Hematopoietic multipotent progenitor cell treated with erythropoietin and hydrocortisone succinate and interleukin-3 and kit ligand, for 6 days (in vitro differentiated cells): ENCODE data around the gene BCL2.

Experiments used
- DNase-seq: peaks from one replicate; pipeline ENCODE4 v3.0.0-alpha.2; 2015

BCL2 gene

DNA sequence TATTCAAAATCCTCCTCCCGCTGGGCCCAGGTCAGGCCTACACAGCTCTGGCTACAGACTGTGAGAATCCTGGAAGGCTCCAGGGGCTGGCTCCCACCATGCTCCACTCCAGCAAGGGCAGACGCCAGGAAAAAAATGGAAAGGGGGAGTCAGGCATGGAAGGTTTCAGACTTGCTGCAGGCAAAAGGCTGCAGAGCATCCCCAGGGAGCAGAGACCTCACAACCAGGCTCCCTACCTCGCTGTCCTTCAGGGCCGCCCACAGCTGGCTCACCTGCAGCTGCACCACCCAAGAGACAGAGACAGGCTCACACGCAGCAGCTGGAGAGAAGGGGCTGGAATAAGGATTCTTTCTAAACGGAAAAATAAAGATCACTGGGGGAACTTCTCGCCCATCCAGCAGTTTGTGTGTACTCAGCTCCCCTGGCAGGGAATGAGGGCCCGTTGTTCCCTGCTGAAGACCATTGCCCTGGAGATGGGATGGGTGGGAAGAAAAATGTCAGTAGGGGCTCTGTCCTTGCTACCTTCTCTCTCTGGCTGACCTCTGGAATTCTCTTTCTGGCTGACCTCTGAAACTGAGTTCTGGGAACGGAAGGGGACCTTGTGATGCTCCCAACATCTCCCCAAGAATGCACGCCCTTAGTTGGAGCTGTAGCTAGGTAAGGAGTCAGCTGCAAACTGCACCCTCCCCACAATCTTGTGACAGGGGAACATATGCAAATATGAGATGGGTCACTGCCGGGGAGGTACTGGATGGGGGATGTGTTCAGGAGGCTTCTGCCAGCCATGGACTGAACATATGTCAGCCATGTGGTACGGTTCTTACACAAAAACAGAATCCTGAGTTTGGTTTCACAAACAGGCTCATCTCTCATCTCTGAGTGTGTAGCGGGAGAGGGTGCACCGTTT is 34.5 kb downstream of the BCL2 start:
- no peak for DNase-seq

DNA sequence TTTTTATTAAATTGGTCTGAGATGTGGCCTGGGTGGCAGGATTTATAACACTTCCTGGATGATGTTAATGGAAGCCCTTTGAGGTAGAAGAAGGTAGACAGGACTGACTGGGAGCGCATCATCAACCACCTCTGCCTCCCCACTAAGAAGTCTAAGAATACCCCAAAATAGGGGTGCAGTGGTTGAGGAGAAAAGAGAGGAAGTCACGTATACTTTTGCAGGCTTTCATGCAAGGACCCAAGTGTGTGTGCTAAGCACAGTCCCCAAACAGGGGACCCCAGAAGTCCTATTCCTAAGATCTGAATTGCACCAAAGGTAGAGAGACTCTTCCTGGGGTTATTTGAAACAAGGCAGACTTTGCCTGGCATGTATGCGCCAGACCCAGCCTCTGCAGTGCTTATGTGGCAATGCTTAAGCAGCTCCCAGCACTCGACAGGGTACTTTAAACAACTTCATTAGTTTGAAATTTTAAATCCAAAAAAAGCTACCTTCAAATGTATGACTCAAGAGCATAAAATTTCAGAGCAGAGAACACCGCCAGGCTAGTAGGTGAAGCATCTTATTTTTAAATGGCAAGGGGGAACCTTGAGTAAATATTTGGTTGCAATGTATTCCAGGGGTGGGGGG is 35.3 kb downstream of the BCL2 start:
- DNase-seq = no peak

DNA sequence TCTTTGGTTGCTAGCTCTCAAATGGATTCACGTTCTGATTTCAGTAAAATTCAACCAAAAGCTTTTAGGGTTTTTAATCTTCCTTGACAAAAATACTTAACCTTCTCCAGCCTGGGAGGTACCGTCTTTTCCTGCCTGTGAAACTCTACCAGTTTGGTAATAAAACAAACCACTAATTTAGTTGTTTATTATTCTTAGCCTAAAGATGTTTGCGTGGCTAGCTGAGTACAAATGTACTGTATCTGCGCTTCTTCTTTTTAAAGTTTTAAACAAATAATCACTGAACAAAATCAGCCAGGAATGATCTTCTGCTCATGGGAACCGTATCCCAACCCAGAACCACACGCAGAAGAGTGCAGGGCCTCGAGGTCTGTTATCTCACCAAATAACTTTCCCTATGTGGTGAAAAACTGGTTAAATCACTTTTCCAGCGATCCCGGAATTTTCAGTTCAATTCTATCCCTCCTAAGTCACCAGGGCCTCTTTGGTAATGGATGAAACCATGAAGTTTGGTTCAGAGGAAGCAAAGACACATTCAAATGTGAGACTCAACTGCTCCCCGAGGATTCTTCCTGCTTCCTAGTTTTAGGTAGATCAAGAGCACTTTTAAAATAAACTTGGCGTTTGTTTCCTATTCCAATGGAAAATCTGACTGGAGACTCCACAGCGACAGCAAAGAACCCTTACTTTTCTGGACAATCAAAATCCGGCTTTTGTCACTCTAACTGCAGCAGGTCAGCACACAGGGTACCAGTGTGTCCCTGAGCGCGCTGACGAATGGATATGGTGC is 36.1 kb downstream of the BCL2 start:
- no peak for DNase-seq

DNA sequence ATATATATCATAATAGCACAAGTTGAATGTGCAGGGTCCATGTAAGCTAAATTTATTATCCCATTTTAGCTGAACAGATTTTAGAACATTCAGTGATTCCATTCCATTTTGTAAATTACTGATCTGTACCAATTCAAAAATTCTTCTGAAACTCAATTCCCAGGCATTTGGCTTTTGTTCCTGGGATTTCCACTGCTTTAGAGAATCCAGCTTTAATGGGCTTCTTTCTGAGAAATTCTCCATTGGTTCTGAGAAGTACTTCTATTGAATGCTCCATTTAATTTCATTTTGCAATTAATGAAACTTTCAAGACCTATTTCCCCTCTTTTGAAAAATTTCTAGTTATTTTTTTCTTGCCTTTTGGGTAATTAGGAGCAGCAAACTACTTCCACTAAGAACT is 36.8 kb downstream of the BCL2 start:
- no peak for DNase-seq

DNA sequence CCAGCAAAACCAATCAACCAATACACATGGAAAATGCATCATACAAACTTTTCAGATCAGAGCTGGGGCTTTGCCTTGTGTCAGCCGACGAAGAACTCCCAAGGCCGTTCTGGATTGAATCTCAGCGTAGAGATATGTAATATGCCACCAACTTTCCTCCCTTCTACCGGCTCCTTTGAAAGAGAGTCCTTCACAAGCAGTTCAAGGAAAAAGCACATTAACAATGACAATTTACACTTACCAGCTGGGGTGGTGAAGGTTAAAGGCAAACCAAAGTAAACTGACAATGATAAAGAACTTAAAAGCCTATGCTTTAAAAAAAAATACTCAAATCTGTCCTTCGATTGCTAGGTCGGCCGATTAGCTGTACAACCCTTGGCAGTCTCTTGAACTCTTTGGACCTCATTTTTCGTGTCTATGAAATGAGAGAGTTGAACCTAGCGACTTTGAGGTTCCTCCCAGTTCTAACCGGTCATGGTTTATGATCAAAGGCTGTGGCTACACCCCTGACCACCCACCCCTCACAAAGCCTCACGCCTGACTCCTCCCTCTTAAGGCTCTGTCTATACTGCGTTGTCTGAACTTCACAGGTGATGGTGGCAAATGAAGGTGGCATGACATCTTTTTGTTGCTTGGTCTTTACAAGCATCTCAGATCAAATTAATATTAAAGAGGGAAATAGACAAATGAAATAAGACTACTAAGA is 46.2 kb downstream of the BCL2 start:
- DNase-seq = no peak

DNA sequence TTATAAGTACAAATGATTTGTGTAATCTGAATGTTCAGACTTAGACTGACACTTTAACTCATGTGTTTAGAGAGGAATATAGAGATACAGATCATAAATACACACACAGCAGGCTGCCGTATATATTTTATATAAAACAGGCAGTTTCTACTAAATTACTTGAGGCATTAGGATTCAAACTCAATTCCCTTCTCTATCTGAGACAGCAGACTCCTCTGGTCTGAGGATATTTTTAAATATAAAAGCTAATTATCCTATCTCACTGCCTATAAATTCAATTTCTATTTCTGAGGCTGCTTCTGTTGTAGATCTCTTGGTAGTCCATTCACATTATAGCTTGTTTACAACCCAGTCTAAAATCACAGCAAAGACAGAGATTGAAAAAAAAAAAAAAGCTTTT is 46.9 kb downstream of the BCL2 start:
- no peak for DNase-seq

DNA sequence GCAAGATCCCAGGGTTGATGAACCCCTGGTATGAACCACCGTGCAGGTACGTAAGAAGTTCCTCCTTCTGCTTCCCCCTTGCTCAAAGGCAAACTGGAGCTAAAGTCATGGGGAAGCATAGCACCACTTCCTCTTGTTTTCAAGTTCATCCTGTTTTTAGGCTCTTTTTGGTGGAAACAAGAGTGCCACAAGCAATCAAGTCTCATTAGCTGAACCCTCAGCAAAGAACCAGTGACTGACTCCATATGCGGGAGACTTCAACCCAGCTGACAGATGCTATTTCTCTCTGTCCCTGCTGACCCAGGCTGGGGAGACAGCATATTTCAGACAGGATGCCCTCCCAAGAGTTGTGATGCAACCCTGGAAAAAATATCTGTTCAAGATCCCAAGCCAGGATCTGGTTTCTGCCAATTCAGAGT is 47.7 kb downstream of the BCL2 start:
- DNase-seq = no peak

DNA sequence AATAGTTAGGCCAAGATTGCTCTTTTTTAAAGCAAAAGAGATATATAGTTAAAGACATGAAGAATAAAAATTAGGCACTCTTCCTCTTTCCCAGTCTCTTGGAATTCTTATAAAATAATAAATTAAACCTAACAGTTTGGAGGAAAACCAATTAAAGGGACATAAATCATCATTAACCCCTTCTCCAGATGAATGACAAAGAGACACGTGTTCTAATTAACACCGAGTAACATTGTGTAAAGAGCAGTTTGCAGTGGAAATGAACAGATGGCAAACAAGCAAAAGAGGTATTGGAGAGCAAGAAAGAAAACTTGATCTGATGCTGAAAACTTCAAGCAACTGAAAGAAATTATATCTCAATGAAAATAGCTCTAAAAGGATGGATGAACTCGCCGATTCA is 48.4 kb downstream of the BCL2 start:
- no peak for DNase-seq

DNA sequence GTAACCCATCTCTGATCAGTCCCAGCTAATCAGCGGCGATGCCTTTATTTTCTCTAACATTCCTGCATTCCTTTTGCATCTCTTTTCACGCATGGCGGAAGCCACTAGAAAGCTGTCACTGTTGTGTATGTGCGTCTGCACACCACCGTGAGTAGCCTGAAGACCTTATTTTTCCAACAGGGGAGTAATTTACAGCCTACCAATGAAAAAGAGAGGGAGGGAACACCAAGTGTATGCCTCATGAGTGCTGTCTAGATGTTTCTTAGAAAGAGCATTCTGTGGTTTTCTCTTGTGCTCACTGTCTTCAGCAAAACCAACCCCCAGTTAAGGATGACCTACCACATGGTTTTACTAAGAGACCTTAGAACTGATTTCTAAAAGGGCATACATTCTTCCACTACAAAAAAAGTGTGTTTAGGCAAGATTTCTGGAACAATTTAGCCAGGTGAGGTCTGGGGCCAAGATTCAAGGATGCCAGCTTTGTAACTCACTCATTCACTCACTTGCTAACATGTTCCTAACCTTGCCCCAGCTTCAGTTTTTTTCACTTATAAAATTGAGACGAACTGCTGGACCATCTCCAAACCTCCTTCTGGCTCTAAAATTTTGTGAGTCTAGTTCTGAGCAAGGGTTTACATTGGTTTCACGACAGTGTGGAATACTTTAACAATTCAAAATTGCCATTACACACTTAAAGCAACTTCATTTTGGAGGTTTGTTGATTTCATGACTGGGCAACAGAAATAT is 51.4 kb downstream of the BCL2 start:
- DNase-seq = no peak

DNA sequence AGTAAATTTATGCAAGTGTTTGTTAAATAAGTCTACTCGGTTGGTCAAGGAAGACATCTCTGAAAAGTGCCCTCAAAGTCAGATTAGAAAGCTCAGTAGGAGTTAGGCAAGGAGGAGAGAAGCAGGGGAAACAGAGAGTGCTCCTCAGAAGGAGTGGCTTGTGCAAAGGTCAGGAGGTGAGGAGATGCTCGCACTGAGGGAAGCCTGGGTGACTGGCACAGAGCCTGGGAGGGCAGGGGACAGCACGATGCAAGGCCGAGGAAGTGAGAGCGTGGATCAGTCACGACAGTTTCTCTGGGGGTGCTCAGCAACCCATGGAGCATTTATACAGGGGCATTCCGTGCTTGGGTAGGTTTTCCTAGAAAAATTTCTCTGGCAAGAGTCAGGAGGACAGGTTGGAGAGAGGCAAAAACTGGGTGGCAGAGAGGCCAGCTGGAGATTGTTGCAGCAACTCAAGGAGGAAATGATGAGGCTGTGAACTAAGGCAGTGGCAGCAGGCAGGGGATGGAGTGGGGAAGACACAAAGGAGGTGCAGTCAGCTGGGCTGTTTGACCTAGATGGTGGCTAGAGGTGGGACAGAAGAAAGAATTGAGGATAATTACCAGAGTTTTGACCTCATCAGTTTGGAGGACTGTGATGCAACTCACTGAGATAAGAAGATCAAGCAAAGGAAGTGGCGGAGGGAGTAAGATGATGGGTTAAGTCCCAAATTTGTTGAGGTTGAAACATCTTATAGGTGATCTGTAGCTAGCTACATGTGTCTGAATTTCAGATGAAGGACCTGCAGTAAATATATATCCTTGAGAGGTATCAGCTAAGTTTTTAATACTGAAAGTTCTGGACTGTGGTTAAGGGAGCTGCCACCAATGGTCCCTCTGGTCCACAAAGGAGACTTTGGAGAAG is 52.4 kb downstream of the BCL2 start:
- DNase-seq = no peak

DNA sequence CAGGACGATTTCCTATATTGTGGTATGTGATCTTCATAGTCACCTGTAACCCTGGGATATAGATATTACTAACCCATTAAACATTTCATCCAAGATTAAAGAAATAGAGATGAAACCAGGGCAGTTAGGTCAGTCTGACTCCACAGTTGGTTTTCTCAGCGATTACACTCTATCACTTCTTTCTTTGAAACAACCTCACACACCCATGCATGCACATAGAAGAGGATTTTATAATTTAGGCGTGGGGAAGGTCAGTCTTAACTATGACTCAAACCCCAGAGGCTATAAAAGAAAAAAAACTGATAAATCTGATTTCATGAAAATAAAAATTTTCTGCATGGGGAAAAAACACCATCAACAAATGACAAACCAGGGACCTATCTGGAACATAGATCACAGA is 54.2 kb downstream of the BCL2 start:
- no peak for DNase-seq

DNA sequence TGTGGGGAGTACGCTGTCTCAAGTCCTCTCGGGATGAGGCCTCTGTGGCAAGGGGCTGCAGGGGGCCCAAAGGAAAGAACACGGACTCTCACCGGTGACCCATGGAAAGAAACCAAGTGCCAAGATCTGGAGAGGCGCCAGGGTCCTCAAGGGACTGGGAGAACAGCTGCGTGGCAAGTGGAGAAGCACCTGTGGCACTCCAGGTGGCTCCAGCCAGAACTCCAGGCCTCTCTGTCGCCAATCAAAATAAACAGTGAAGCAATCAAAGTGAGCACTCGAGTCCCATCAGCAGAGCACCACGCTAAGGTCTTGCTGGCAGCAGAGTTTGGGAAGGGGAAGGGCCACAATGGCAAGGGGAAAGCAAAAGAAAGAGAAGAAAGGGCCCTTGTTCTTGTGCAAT is 54.7 kb downstream of the BCL2 start:
- DNase-seq = no peak

DNA sequence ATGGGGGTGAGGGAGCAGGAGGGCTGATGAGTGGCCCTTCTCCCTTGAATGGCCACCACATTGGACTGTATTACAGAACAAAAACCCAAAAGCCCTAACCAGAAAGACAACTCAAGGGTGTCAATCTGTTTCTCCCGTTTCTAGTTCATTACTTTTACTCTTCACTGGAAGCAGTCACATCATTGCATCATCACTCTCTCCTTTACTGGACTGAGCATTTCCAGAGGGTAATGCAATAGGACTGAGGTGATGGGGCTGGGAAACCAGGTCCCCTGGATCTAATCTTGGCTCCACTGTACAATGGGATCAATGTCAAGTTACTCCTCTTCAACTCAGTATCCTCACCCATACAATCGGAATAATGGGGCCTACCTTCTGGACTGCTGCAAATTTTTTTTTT is 56.1 kb downstream of the BCL2 start:
- no peak for DNase-seq

DNA sequence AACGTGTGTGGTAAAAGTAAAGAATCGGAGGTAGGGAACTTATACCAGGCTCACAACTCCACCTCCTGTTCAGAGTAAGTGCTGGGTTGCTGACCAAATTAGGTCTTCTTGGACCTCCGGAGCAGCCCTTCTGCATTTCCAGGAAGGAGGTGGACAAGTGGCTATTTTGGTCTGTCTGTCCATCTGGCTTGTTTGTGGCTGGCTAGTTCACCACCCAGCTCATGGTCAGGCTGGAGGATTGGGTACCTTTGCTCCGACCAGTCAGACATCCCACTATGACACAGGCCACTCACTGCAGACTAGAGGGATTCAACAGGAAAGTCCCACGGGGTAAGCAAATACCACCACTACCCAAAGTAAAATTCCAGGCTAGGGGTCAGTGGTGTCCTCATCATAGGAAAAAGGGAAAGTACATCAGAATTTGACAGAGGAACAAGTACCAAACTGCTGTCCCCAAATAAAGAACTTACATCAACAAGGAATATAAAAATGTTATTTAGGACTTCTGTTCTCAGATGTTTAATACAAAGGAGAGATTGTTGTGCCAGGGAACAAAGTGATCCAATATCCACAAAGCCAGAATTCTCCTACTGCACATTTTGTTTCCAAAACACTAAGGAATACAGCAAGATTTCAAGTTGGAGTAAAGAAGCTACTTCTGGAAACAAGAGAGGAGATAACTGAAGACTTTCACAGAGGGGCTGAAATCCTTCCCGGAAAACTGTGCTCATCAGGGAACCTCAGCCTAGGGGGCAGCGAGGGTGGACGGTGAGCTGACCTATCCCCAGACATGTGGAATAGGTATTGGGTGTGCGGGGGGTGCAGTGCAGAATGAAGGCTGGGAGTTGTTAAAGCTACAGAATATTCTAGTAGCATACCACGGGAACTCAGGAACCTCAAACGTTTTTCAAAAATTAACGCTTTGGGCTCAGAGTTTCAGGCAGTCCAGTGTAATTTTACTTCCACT is 56.9 kb downstream of the BCL2 start:
- DNase-seq = no peak

DNA sequence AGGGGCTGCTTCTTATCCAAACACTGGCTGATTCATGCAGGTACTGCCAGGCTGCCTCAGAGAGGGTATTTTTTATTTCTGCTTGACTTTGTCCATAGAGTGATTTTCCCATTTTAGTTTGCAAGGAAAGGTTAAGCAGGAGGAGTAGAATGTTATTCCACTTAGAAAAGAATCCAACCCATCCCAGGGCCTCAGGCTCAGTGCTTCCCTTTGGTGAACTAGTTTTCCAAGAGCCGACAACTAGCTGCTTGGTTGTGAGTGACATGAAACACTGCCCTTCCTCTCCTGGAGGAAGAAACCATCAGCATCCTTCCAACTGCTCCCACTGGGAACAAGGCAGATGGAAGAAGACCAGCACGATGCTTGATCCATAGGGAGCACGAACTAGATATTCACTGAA is 58.5 kb downstream of the BCL2 start:
- no peak for DNase-seq

DNA sequence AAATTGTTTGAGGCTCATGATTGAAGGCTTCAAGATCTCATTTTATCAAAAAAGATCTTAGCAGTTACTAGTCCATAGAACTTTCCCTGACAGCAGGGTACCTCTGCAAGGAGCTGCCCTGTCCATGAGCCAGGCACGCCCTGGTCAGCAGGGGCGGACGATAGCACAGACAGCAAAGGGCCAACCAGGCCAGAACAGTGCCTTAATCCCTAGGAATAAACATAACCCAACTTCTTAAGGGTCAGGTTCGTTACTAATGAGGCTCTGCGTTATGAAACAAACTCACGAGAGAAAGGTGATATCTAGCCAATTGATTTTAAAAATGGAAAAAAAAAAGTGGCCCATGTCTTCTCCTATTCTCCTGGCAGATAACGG is 59.2 kb downstream of the BCL2 start:
- no peak for DNase-seq

DNA sequence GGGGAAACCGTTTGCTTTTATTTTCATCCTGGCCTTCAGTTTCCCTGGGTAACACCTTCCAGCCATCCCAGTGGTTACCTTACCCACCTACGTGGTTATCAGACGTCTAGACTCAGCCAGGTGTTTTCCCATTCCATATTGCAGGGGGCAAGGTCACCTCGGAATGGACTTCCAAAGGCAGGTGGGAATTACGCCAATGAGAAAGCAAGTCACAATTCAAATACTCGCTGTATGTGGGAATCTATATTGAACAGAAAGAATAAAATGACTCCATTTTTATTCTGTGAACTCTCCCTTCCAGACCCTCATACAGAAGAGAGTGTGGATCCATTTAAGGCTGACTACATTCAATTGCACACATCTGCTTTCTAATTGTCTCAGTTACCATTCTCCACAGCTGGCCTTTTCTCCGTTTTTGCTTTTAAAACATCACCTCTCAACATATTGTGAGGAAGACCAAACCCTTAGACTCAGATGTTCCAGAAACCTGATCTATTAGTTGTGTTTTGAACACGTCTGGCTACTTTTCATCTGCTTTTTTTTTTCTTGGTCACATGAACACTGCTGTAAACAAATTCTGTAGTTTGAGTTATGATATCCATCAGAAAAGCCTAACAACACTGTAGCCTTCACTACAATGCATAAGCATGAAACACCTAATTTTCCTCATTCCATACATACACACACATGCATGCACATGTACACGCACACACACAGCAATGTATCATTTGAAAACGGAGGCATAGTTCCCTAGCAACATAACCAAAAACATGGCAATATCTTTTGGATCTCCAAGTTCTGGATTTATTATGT is 59.8 kb downstream of the BCL2 start:
- DNase-seq = no peak

DNA sequence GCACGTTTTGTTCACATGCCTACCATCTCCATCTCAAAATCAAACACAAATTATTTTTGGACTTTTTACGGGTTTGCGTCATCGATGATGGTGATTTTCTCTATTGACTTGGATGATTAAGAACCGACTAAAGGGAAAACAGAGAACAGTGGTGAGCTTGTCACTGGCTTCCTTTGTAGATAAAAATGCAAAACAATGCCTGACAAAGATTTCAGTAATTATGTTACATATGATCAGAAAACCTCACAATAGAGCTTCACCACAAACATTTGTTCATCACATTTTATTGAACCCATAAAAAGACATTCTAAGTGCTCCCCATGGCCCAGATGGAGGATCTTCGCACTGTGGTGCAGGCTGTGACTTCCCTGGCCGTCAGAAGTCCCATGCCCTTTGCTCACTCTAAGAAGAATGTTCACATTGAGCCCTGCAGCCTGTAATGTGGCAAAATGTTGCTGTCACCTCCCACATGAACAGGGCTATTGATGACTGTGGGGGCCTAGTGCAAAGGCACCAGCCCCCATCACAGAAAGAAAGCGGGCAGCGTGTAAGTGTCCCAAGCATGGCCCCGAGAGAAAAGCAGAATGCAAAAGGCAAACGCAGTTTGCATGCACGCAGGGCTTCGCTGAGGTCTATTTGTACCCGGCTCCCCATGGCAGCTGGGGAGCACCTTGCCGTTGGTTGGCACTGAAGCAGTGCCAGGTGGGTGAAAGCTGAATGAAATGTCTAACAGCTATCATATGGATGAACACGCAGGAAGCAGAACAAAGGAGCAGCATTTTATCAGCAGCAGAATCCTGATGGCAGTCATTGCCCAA is 60.6 kb downstream of the BCL2 start:
- no peak for DNase-seq
